Keratinocyte (primary cell): ENCODE measurements around the gene DLG2. TPM values are rescaled to one million over a fixed set of nuclear protein-coding genes. Genes with fewer than 3 reads are reported as not detected.

ENCODE experiments used
- DNase-seq: peaks from one replicate; pipeline ENCODE4 v3.0.0-alpha.2; 2011; ENCODE audit warnings: low read depth, missing footprints, low spot score
- FAIRE-seq: peaks from 2 replicates; lab custom pipeline; 2011; peaks lifted over from hg19 to GRCh38; lab: Jason Lieb, UNC
- H2AFZ ChIP-seq: 2 replicates; pipeline ENCODE4 v1.6.0; 2012; ENCODE audit warnings: low read length, control low read depth, inconsistent platforms; ENCODE audit not compliant: control insufficient read depth
- H3K27ac ChIP-seq: 2 replicates; pipeline ENCODE4 v1.5.1; 2011; ENCODE audit warnings: low read length; ENCODE audit not compliant: control insufficient read depth, insufficient read depth
- H3K27me3 ChIP-seq: 3 replicates; pipeline ENCODE4 v1.6.0; 2011; ENCODE audit warnings: low read length; ENCODE audit not compliant: control insufficient read depth, insufficient read depth; ENCODE audit errors: extremely low read depth
- H3K36me3 ChIP-seq, 2 experiments: 2 replicates in 1 of 2; 3 replicates in 1 of 2; pipeline ENCODE4 v1.5.1; 2011; ENCODE audit warnings: low read length in 2 of 2, mild to moderate bottlenecking in 1 of 2; ENCODE audit not compliant: control insufficient read depth in 2 of 2, insufficient read depth in 2 of 2; ENCODE audit errors: extremely low read depth in 1 of 2
- H3K4me1 ChIP-seq: 3 replicates; pipeline ENCODE4 v1.5.1; 2011; ENCODE audit warnings: low read length; ENCODE audit not compliant: control insufficient read depth, insufficient read depth; ENCODE audit errors: extremely low read depth
- H3K4me2 ChIP-seq: 3 replicates; pipeline ENCODE4 v1.6.0; 2011; ENCODE audit warnings: low read depth, low read length; ENCODE audit not compliant: control insufficient read depth, insufficient read depth; ENCODE audit errors: extremely low read depth
- H3K4me3 ChIP-seq, 3 experiments: fragments of 200-600 bp in 1 of 3; sonication (generic) in 1 of 3; 2 replicates in 2 of 3; 3 replicates in 1 of 3; pipeline ENCODE4 v1.5.1; 2011 to 2016; ENCODE audit warnings: low read length in 3 of 3, mild to moderate bottlenecking in 3 of 3, control low read depth in 2 of 3, inconsistent platforms in 1 of 3, low read depth in 1 of 3, mixed read lengths in 1 of 3, mixed run types in 1 of 3, moderate library complexity in 1 of 3; ENCODE audit not compliant: control insufficient read depth in 2 of 3, insufficient read depth in 2 of 3; ENCODE audit errors: extremely low read depth in 1 of 3
- H3K79me2 ChIP-seq: 2 replicates; pipeline ENCODE4 v1.6.0; 2012; ENCODE audit warnings: low read length; ENCODE audit not compliant: control insufficient read depth, insufficient read depth
- H3K9ac ChIP-seq: 3 replicates; pipeline ENCODE4 v1.6.0; 2011; ENCODE audit warnings: low read length; ENCODE audit not compliant: control insufficient read depth, insufficient read depth; ENCODE audit errors: extremely low read depth
- H3K9me1 ChIP-seq: 3 replicates; pipeline ENCODE4 v1.6.0; 2011; ENCODE audit warnings: low read length; ENCODE audit not compliant: control insufficient read depth, insufficient read depth; ENCODE audit errors: extremely low read depth
- H3K9me3 ChIP-seq: 2 replicates; pipeline ENCODE4 v1.5.1; 2012; ENCODE audit warnings: low read depth, low read length; ENCODE audit not compliant: control insufficient read depth
- H4K20me1 ChIP-seq: 3 replicates; pipeline ENCODE4 v1.6.0; 2011; ENCODE audit warnings: low read length; ENCODE audit not compliant: control insufficient read depth, insufficient read depth; ENCODE audit errors: extremely low read depth
- CTCF ChIP-seq, 3 experiments: IDR thresholded peaks in 1 of 3; conservative IDR thresholded peaks in 1 of 3; optimal IDR thresholded peaks in 1 of 3; 2 replicates in 2 of 3; 3 replicates in 1 of 3; pipeline versions ENCODE3 to v1.5.1; 2011; ENCODE audit warnings: low read length in 3 of 3, mild to moderate bottlenecking in 3 of 3, moderate library complexity in 2 of 3, control low read depth in 1 of 3, inconsistent platforms in 1 of 3; ENCODE audit not compliant: insufficient read depth in 2 of 3; ENCODE audit errors: extremely low read depth in 1 of 3
- EZH2 ChIP-seq: IDR thresholded peaks from one replicate; pipeline ENCODE4 v1.6.1; 2012; ENCODE audit warnings: inconsistent platforms, mild to moderate bottlenecking, low read length, moderate library complexity
- dilution Hi-C: fragments of 300-500 bp; cut with MboI; formaldehyde crosslinking; loops from one replicate; pipeline ENCODE4 v1.7.0; 2020; ENCODE audit warnings: low sequenced_read_pairs; ENCODE audit not compliant: extremely low pct_ligation_motif_present
- polyA plus RNA-seq, 5 experiments: library from polyadenylated mRNA; depleted of rRNA in 3 of 5; stranded (reverse) in 3 of 5; stranded (forward) in 1 of 5; unstranded in 1 of 5; fragments of >200 nt; gene quantifications; 1 replicate in 1 of 5; 2 replicates in 3 of 5; 3 replicates in 1 of 5; pipeline versions ENCODE4 v1.2.1 to v1.2.3, GENCODE V29; 2011 to 2012; ENCODE audit warnings: missing spikeins in 2 of 5, low read depth in 1 of 5, low replicate concordance in 1 of 5

DLG2 gene
- polyA plus RNA-seq, 1 donor (not counting 4 experiments of a cell fraction or from before 2014, with no cell fraction given): 0.55 TPM

- no peaks in the 10 kb centered on the region for H3K9me1 ChIP-seq
- H3K79me2 ChIP-seq: no peaks in the 10 kb centered on the region
- no peak overlapping the region for H3K4me3 ChIP-seq
- no peaks in the 10 kb centered on the region for H3K36me3 ChIP-seq
- H4K20me1 ChIP-seq: no peaks in the 10 kb centered on the region
- H2AFZ ChIP-seq: no peak overlapping the region
- FAIRE-seq: no peak
- no peak overlapping the region for H3K9ac ChIP-seq
- H3K4me1 ChIP-seq: no peaks in the 10 kb centered on the region
- no peak overlapping the region for H3K4me2 ChIP-seq
- dilution Hi-C loops: no loop called here
- DNase-seq: no peak
- TF ChIP-seq EZH2: no peak
- no peak for TF ChIP-seq CTCF (optimal IDR thresholded peaks at IDR 0.05 in 1 of 3, IDR thresholded peaks at IDR 0.05 in 1 of 3, conservative IDR thresholded peaks at IDR 0.05 in 1 of 3; ENCODE audit: extremely low read depth in 1 of 3, insufficient read depth in 2 of 3, low read length in 3 of 3)
- no peak overlapping the region for H3K27ac ChIP-seq
- no peaks in the 10 kb centered on the region for H3K27me3 ChIP-seq
- no peaks in the 10 kb centered on the region for H3K9me3 ChIP-seq
Measured at GRCh38 chr11:84626256-84626655, 1000.9 kb downstream of the DLG2 start.

- no peak overlapping the region for H3K4me3 ChIP-seq
- H3K4me2 ChIP-seq: no peak overlapping the region
- H3K9ac ChIP-seq: no peak overlapping the region
- no peaks in the 10 kb centered on the region for H3K27me3 ChIP-seq
- H3K27ac ChIP-seq: no peak overlapping the region
- TF ChIP-seq CTCF (optimal IDR thresholded peaks at IDR 0.05 in 1 of 3, IDR thresholded peaks at IDR 0.05 in 1 of 3, conservative IDR thresholded peaks at IDR 0.05 in 1 of 3; ENCODE audit: extremely low read depth in 1 of 3, insufficient read depth in 2 of 3, low read length in 3 of 3) (no peak), EZH2 (no peak)
- H3K9me3 ChIP-seq: no peaks in the 10 kb centered on the region
- DNase-seq: no peak
- FAIRE-seq: no peak
- H3K36me3 ChIP-seq: no peaks in the 10 kb centered on the region
- dilution Hi-C loops: no loop called here
- no peaks in the 10 kb centered on the region for H3K79me2 ChIP-seq
- H4K20me1 ChIP-seq: no peaks in the 10 kb centered on the region
- no peak overlapping the region for H2AFZ ChIP-seq
- H3K4me1 ChIP-seq: no peaks in the 10 kb centered on the region
- H3K9me1 ChIP-seq: no peaks in the 10 kb centered on the region
Measured at GRCh38 chr11:84612645-84613044, 1014.5 kb downstream of the DLG2 start.
